Adipose tissue (tissue), 3 donors: ENCODE measurements around the gene TMX4. TPM values are rescaled to one million over a fixed set of nuclear protein-coding genes. Genes with fewer than 3 reads are reported as not detected.

ENCODE experiments used
- polyA plus RNA-seq, 3 donors: library from polyadenylated mRNA; stranded (reverse); fragments of 200-250 nt; gene quantifications; one replicate each; pipeline ENCODE4 v1.2.3, GENCODE V29; 2013
- donor health status: healthy with polysubstance abuse.
- donor health status: Bipolar disorder and iron deficiency.
- donor health status: healthy.

TMX4 gene
- polyA plus RNA-seq, 3 donors: 7.2 to 22.2 (median 12.4) TPM

Other genes with a start within 250 kb of the TMX4 start
- gene HAO1, start 79.3 kb downstream of the TMX4 start, polyA plus RNA-seq: not detected
- gene PLCB1, start 112.5 kb upstream of the TMX4 start, polyA plus RNA-seq: 10 to 100 TPM in 1 of 3 donors, 1 to 10 TPM in 2; 2.5 to 12.7 (median 3.6) TPM